Right lobe of liver (tissue), 4 donors: ENCODE results near the gene PCSK7.

ENCODE experiments used
- CTCF ChIP-seq, 4 donors: fragments of 200-600 bp in 3 of 4; fragments of 450-650 bp in 1 of 4; IDR thresholded peaks; one replicate each; pipeline versions ENCODE4 v1.5.1 to v1.8.0; 2016 to 2022; ENCODE audit warnings: antibody characterized with exemption in 4 of 4, mild to moderate bottlenecking in 2 of 4
- POLR2A ChIP-seq: fragments of 450-650 bp; IDR thresholded peaks from one replicate; pipeline ENCODE4 v1.6.1; 2017; ENCODE audit warnings: antibody characterized with exemption, mild to moderate bottlenecking
- donor health status: DM: no; HTN: no; CAD: no.
- donor health status: DM: no; HTN: no; CAD: no.
- donor health status: DM: no; HTN: yes; CAD: no.

GRCh38 chr11:117175104-117175503 is 56.8 kb downstream of the PCSK7 start:
- TF ChIP-seq CTCF (IDR thresholded peaks at IDR 0.05) (no peak), POLR2A (no peak)
